Suprapubic skin (tissue), 4 donors: Measurements from ENCODE around the gene KCTD10.
"Not testable (repeated sequence)": the region's sequence is repeated elsewhere in the genome, so short reads cannot be mapped to it uniquely, and the experiment has no call there.

ENCODE experiments used
- CTCF ChIP-seq, 2 donors: fragments of 200-600 bp in 1 of 2; fragments of 450-650 bp in 1 of 2; sonication (generic) in 1 of 2; IDR thresholded peaks; one replicate each; pipeline ENCODE4 v1.5.1; 2016 to 2019; ENCODE audit warnings: antibody characterized with exemption in 2 of 2, mild to moderate bottlenecking in 1 of 2, moderate library complexity in 1 of 2
- POLR2A ChIP-seq, 2 donors: fragments of 450-650 bp; IDR thresholded peaks; one replicate each; pipeline ENCODE4 v1.6.1; 2017; ENCODE audit warnings: antibody characterized with exemption in 2 of 2, mild to moderate bottlenecking in 2 of 2, moderate library complexity in 2 of 2
- POLR2AphosphoS5 ChIP-seq, 3 donors: sonication (generic); formaldehyde crosslinking; IDR thresholded peaks; one replicate each; pipeline ENCODE4 v1.6.1; 2017; ENCODE audit warnings: antibody characterized with exemption in 3 of 3

- TF ChIP-seq POLR2A, CTCF, POLR2AphosphoS5 (IDR thresholded peaks at IDR 0.05): not testable (repeated sequence)
Measured at GRCh38 chr12:109428804-109429203, 48.3 kb downstream of the KCTD10 start.
